HAP-1 (cell line): ENCODE data around the gene CDH2.

Experiments used
- DNase-seq, 2 experiments: peaks; one replicate each; pipeline ENCODE4 v3.0.0-alpha.2; 2016 to 2020; ENCODE audit warnings: low spot score in 2 of 2
- H3K27me3 ChIP-seq: fragments of 250-450 bp; sonication (Bioruptor Pico); 2 replicates; pipeline ENCODE4 v1.5.1; 2020; ENCODE audit warnings: low read depth, mild to moderate bottlenecking, moderate library complexity
- H3K36me3 ChIP-seq: fragments of 250-450 bp; sonication (Bioruptor Pico); replicated peaks from 2 replicates; pipeline ENCODE4 v1.5.1; 2020; ENCODE audit warnings: mild to moderate bottlenecking
- H3K4me1 ChIP-seq: fragments of 250-450 bp; sonication (Bioruptor Pico); 2 replicates; pipeline ENCODE4 v1.5.1; 2020; ENCODE audit warnings: mild to moderate bottlenecking
- H3K4me3 ChIP-seq: fragments of 250-450 bp; sonication (Bioruptor Pico); 2 replicates; pipeline ENCODE4 v1.5.1; 2020; ENCODE audit warnings: mild to moderate bottlenecking, moderate library complexity
- H3K9me3 ChIP-seq: fragments of 250-450 bp; sonication (Bioruptor Pico); 2 replicates; pipeline ENCODE4 v1.5.1; 2020; ENCODE audit warnings: mild to moderate bottlenecking, moderate library complexity
- in situ Hi-C: fragments of 300-500 bp; cut with MboI; formaldehyde crosslinking; loops from 3 replicates; pipeline ENCODE4 v1.14.3; 2020; ENCODE audit warnings: low sequenced_read_pairs, inconsistent platforms, mixed read lengths

CDH2 gene

GRCh38 chr18:28045880-28046279 is 131.1 kb downstream of the CDH2 start:
- DNase-seq: no peak
- H3K4me3 ChIP-seq: no peak overlapping the region
- H3K4me1 ChIP-seq: peaks cover 50% of the 10 kb centered on the region
- no peaks in the 10 kb centered on the region for H3K36me3 ChIP-seq
- H3K9me3 ChIP-seq: no peaks in the 10 kb centered on the region
- no peaks in the 10 kb centered on the region for H3K27me3 ChIP-seq
- in situ Hi-C loops: no loop called here

GRCh38 chr18:28045176-28045810 is 131.6 kb downstream of the CDH2 start:
- in situ Hi-C loops: no loop called here
- H3K9me3 ChIP-seq: no peaks in the 10 kb centered on the region
- no peaks in the 10 kb centered on the region for H3K36me3 ChIP-seq
- peak; percentile 51 to 93 for DNase-seq
- H3K4me3 ChIP-seq: no peak overlapping the region
- H3K4me1 ChIP-seq: peaks cover 55% of the 10 kb centered on the region
- H3K27me3 ChIP-seq: no peaks in the 10 kb centered on the region

- in situ Hi-C loops: no loop called here
- DNase-seq: no peak
- H3K27me3 ChIP-seq: no peaks in the 10 kb centered on the region
- no peaks in the 10 kb centered on the region for H3K36me3 ChIP-seq
- H3K4me3 ChIP-seq: no peak overlapping the region
- no peaks in the 10 kb centered on the region for H3K9me3 ChIP-seq
- peaks cover 55% of the 10 kb centered on the region for H3K4me1 ChIP-seq
Measured at GRCh38 chr18:28044036-28044435, 132.9 kb downstream of the CDH2 start.

- in situ Hi-C loops: no loop called here
- no peak overlapping the region for H3K4me3 ChIP-seq
- H3K27me3 ChIP-seq: no peaks in the 10 kb centered on the region
- no peak for DNase-seq
- H3K9me3 ChIP-seq: no peaks in the 10 kb centered on the region
- peaks cover 53% of the 10 kb centered on the region for H3K4me1 ChIP-seq
- H3K36me3 ChIP-seq: no peaks in the 10 kb centered on the region
Measured at GRCh38 chr18:28043631-28044030, 133.3 kb downstream of the CDH2 start.

GRCh38 chr18:28041366-28041765 is 135.6 kb downstream of the CDH2 start:
- peak; percentile 73 to 94 for DNase-seq
- in situ Hi-C loops: no loop called here
- Histone ChIP-seq H3K4me3 (no peak overlapping the region), H3K27me3 (no peaks in the 10 kb centered on the region), H3K4me1 (peaks cover 57% of the 10 kb centered on the region), H3K9me3 (no peaks in the 10 kb centered on the region), H3K36me3 (no peaks in the 10 kb centered on the region)

GRCh38 chr18:28040716-28041115 is 136.2 kb downstream of the CDH2 start:
- Histone ChIP-seq H3K36me3 (no peaks in the 10 kb centered on the region), H3K9me3 (no peaks in the 10 kb centered on the region), H3K27me3 (no peaks in the 10 kb centered on the region), H3K4me1 (peaks cover 58% of the 10 kb centered on the region), H3K4me3 (no peak overlapping the region)
- DNase-seq: no peak
- in situ Hi-C loops: no loop called here

- in situ Hi-C loops: no loop called here
- H3K4me3 ChIP-seq: no peak overlapping the region
- H3K27me3 ChIP-seq: no peaks in the 10 kb centered on the region
- DNase-seq: no peak
- H3K4me1 ChIP-seq: peaks cover 60% of the 10 kb centered on the region
- no peaks in the 10 kb centered on the region for H3K9me3 ChIP-seq
- no peaks in the 10 kb centered on the region for H3K36me3 ChIP-seq
Measured at GRCh38 chr18:28040211-28040610, 136.7 kb downstream of the CDH2 start.

- Histone ChIP-seq H3K4me3 (no peak overlapping the region), H3K4me1 (peaks cover 60% of the 10 kb centered on the region), H3K36me3 (no peaks in the 10 kb centered on the region), H3K9me3 (no peaks in the 10 kb centered on the region), H3K27me3 (no peaks in the 10 kb centered on the region)
- in situ Hi-C loops: no loop called here
- DNase-seq: no peak
Measured at GRCh38 chr18:28039691-28040090, 137.2 kb downstream of the CDH2 start.

- H3K4me3 ChIP-seq: no peak overlapping the region
- in situ Hi-C loops: no loop called here
- no peaks in the 10 kb centered on the region for H3K27me3 ChIP-seq
- no peaks in the 10 kb centered on the region for H3K9me3 ChIP-seq
- H3K36me3 ChIP-seq: no peaks in the 10 kb centered on the region
- DNase-seq: no peak
- peaks cover 55% of the 10 kb centered on the region for H3K4me1 ChIP-seq
Measured at GRCh38 chr18:28039078-28039477, 137.9 kb downstream of the CDH2 start.

- peak; percentile 47 to 78 for DNase-seq
- no peaks in the 10 kb centered on the region for H3K36me3 ChIP-seq
- in situ Hi-C loops: no loop called here
- H3K9me3 ChIP-seq: no peaks in the 10 kb centered on the region
- H3K4me3 ChIP-seq: no peak overlapping the region
- H3K27me3 ChIP-seq: no peaks in the 10 kb centered on the region
- peaks cover 37% of the 10 kb centered on the region for H3K4me1 ChIP-seq
Measured at GRCh38 chr18:28036488-28036887, 140.4 kb downstream of the CDH2 start.

GRCh38 chr18:28034567-28034966 is 142.4 kb downstream of the CDH2 start:
- Histone ChIP-seq H3K4me3 (no peak overlapping the region), H3K9me3 (no peaks in the 10 kb centered on the region), H3K4me1 (peaks cover 28% of the 10 kb centered on the region), H3K27me3 (no peaks in the 10 kb centered on the region), H3K36me3 (no peaks in the 10 kb centered on the region)
- DNase-seq: no peak
- in situ Hi-C loops: no loop called here

GRCh38 chr18:28032177-28032576 is 144.8 kb downstream of the CDH2 start:
- Histone ChIP-seq H3K36me3 (no peaks in the 10 kb centered on the region), H3K27me3 (no peaks in the 10 kb centered on the region), H3K4me3 (no peak overlapping the region), H3K4me1 (peaks cover 24% of the 10 kb centered on the region), H3K9me3 (no peaks in the 10 kb centered on the region)
- in situ Hi-C loops: no loop called here
- DNase-seq: no peak

GRCh38 chr18:28030458-28030857 is 146.5 kb downstream of the CDH2 start:
- H3K36me3 ChIP-seq: no peaks in the 10 kb centered on the region
- in situ Hi-C loops: no loop called here
- H3K9me3 ChIP-seq: no peaks in the 10 kb centered on the region
- no peaks in the 10 kb centered on the region for H3K27me3 ChIP-seq
- H3K4me3 ChIP-seq: no peak overlapping the region
- DNase-seq: no peak
- peaks cover 9% of the 10 kb centered on the region for H3K4me1 ChIP-seq

GRCh38 chr18:28027755-28028154 is 149.2 kb downstream of the CDH2 start:
- H3K9me3 ChIP-seq: no peaks in the 10 kb centered on the region
- no peaks in the 10 kb centered on the region for H3K27me3 ChIP-seq
- H3K4me3 ChIP-seq: no peak overlapping the region
- DNase-seq: no peak
- in situ Hi-C loops: no loop called here
- no peaks in the 10 kb centered on the region for H3K36me3 ChIP-seq
- no peaks in the 10 kb centered on the region for H3K4me1 ChIP-seq
